ENCODE data around the gene ZNF532. TPM values are rescaled to one million over a fixed set of nuclear protein-coding genes. Genes with fewer than 3 reads are reported as not detected.

The ZNF532 gene
- total and polyA plus RNA-seq, 9 of the 15 experiments (the other 6 are each of a cell fraction or from before 2014, with no cell fraction given) = 0.42 TPM; not detected in 8

DNA sequence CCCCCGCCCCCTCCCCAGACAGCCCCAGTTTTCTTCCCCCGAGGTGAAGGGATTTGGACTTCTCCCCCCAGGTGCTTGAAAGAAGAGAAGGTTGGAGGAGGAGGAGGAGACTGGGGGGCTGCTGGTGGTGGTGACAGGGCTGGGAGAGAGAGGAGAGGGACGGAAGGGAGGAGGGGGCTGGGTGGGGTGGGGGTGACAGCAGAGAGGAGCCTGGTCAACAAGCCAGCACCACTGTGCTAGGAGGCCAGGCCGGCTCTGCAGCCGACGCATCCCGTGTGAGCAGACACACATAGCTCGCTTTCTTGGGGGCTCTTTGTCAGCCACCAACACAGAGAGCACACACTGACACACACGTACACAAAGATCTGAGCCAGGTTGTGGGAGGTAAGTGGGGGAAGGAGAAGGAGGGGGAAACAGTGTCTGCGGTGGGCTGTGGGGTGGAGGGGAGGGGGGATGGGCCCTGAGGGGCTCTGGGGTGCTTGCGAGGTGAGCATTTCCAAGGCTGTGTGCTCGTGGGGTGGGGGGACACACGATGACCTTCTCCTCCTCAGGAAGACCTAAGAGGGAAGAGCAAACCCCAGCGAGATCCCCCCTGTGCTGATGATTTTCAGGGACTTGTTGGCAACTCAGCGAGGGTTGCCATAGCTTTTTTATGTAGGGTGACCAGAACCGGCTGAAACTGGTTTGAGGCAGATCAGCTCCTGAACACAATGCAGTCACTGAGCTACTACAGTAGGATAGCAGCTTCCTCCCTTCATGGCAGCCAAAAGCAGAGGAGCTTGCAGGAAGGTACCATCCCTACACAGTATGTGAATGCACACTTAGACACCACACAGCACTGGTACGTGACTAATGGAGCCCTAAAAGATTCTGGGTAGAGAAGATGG lies at the start of gene ZNF532 (continued):
- no peak for TF ChIP-seq ZNF609 (CRISPR knock-in tag; IDR thresholded peaks at IDR 0.05; ENCODE audit: borderline replicate concordance)
- TF ChIP-seq, protein P1, sequence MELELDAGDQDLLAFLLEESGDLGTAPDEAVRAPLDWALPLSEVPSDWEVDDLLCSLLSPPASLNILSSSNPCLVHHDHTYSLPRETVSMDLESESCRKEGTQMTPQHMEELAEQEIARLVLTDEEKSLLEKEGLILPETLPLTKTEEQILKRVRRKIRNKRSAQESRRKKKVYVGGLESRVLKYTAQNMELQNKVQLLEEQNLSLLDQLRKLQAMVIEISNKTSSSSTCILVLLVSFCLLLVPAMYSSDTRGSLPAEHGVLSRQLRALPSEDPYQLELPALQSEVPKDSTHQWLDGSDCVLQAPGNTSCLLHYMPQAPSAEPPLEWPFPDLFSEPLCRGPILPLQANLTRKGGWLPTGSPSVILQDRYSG (tag; conservative IDR thresholded peaks at IDR 0.05; ENCODE audit: low read depth) = no peak

DNA sequence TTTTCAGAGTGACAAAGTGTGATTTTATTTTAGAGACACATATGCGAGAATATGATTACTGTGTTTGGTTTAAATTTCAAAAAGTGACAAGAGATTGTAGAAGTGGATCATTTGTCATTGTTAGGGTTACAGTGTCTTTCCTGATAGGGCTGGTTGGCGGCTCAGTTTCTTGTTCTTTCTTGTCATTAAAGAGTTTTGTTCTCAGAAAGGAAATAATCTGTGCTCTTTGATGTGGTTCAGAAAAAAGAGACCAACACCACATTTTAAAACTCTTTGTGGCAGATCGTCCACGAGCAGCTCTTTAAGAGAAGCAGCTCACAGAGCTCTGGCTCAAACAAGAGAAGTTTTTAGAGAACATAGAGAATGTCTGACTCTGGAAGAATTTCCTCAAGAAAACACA lies 45.6 kb upstream of the ZNF532 start:
- FAIRE-seq (no peak), DNase-seq (ENCODE audit: extremely low read depth in 1 of 4, low spot score in 3 of 4) (no peak), ATAC-seq (no peak)
- Histone ChIP-seq H2AFZ (ENCODE audit: low read depth, low read length) (no peak overlapping the region), H3K4me3 (no peak overlapping the region), H3K9me1 (ENCODE audit: control insufficient read depth, insufficient read depth, low read length) (no peaks in the 10 kb centered on the region), H3K4me1 (replicated peaks in 1 of 2; ENCODE audit: control insufficient read depth in 2 of 2, insufficient read depth in 2 of 2, low read length in 2 of 2) (no peaks in the 10 kb centered on the region), H4K20me1 (replicated peaks; ENCODE audit: control insufficient read depth, insufficient read depth, low read length) (no peaks in the 10 kb centered on the region), H3K9me3 (replicated peaks; ENCODE audit: control insufficient read depth, insufficient read depth, low read depth, low read length) (no peaks in the 10 kb centered on the region), H3K27me3 (ENCODE audit: control insufficient read depth in 2 of 2, insufficient read depth in 2 of 2, low read length in 2 of 2) (no peaks in the 10 kb centered on the region; a peak in 1 of 5 replicates), H3K36me3 (ENCODE audit: control insufficient read depth, insufficient read depth, low read length) (no peaks in the 10 kb centered on the region), H3K27ac (ENCODE audit: extremely low read depth, low read depth, low read length) (no peak overlapping the region), H3K4me2 (ENCODE audit: insufficient read depth, low read length) (no peak overlapping the region), H3K9ac (ENCODE audit: insufficient read depth in 1 of 2, low read depth in 2 of 2, low read length in 2 of 2) (no peak overlapping the region), H3K79me2 (ENCODE audit: control insufficient read depth, insufficient read depth, low read length) (no peaks in the 10 kb centered on the region)
- BruUV-seq (replicated peaks) = no TSS peak
- ChIA-PET POLR2A (no interaction called here), CTCF (ENCODE audit: low intra/inter-chr PET ratio) (no interaction called here)
- no peak for TF ChIP-seq ZNF449 (CRISPR knock-in tag; IDR thresholded peaks at IDR 0.05)
- no peak for TF ChIP-seq GATAD2A (IDR thresholded peaks at IDR 0.05)
- TF ChIP-seq, protein P2, sequence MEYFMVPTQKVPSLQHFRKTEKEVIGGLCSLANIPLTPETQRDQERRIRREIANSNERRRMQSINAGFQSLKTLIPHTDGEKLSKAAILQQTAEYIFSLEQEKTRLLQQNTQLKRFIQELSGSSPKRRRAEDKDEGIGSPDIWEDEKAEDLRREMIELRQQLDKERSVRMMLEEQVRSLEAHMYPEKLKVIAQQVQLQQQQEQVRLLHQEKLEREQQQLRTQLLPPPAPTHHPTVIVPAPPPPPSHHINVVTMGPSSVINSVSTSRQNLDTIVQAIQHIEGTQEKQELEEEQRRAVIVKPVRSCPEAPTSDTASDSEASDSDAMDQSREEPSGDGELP (CRISPR knock-in tag; IDR thresholded peaks at IDR 0.05; ENCODE audit: borderline replicate concordance) = no peak
- WGBS (ENCODE audit: insufficient coverage, low coverage, missing lambda C conversion rate) = 0% methylated on average over 4 of the region's 4 CpGs
- intact Hi-C loops (cut with micrococcal nuclease) = no loop called here
- in situ Hi-C loops (cut with MboI) = no loop called here
